ENCODE data around the gene CALM3.

DNA sequence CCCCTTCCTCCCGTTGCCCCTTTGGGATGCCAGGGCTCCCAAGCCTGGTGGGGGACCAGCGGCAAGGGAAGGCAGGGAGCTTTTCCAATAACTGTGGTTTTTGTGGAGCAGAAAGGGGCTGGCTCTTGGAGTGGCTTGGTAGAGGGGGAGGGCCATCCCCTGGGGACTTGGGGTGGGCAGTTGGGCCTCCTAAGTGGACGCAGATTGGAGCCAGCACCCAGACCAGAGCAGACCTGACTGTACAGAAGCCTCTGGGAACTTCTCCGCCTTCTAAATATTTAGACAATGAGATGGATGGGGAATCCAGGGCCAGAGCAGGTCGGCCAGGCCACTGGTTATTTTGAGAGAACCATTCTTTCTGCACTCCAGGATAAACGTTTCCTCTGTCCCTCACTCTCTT lies 19.6 kb downstream of the CALM3 start:
- TF ChIP-seq, protein P1, sequence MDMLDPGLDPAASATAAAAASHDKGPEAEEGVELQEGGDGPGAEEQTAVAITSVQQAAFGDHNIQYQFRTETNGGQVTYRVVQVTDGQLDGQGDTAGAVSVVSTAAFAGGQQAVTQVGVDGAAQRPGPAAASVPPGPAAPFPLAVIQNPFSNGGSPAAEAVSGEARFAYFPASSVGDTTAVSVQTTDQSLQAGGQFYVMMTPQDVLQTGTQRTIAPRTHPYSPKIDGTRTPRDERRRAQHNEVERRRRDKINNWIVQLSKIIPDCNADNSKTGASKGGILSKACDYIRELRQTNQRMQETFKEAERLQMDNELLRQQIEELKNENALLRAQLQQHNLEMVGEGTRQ (IDR thresholded peaks at IDR 0.05; ENCODE audit: low read depth, low read length): no peak
- no peak for TF ChIP-seq POLR2A (IDR thresholded peaks at IDR 0.05; ENCODE audit: low read depth, low read length)
- TF ChIP-seq, protein P2, sequence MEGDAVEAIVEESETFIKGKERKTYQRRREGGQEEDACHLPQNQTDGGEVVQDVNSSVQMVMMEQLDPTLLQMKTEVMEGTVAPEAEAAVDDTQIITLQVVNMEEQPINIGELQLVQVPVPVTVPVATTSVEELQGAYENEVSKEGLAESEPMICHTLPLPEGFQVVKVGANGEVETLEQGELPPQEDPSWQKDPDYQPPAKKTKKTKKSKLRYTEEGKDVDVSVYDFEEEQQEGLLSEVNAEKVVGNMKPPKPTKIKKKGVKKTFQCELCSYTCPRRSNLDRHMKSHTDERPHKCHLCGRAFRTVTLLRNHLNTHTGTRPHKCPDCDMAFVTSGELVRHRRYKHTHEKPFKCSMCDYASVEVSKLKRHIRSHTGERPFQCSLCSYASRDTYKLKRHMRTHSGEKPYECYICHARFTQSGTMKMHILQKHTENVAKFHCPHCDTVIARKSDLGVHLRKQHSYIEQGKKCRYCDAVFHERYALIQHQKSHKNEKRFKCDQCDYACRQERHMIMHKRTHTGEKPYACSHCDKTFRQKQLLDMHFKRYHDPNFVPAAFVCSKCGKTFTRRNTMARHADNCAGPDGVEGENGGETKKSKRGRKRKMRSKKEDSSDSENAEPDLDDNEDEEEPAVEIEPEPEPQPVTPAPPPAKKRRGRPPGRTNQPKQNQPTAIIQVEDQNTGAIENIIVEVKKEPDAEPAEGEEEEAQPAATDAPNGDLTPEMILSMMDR (conservative IDR thresholded peaks at IDR 0.05; ENCODE audit: low read depth, low read length): no peak
- no peak for TF ChIP-seq CEBPB (IDR thresholded peaks at IDR 0.05; ENCODE audit: low read depth, low read length)

Data from IMR-90 (cell line).